K562 (cell line): ENCODE data around the gene ARHGAP8. TPM values are rescaled to one million over a fixed set of nuclear protein-coding genes. Genes with fewer than 3 reads are reported as not detected.

Experiments used
- ATAC-seq: fragments of 200-7000 bp; cut with Tn5 transposase; 3 replicates; pipeline ENCODE4 v1.9.1; 2020; ENCODE audit warnings: moderate library complexity
- BruUV-seq: library from RNA; stranded (reverse); fragments of 400-500 nt; replicated peaks from 2 replicates; lab custom pipeline; 2021; lab: Mats Ljungman, UMichigan
- CTCF ChIA-PET: fragments of 300-600 bp; formaldehyde crosslinking; extraction: SDS; loops from one replicate; lab custom pipeline; 2021; ENCODE audit warnings: low intra/inter-chr PET ratio; lab: Yijun Ruan, JAX
- POLR2A ChIA-PET: fragments of 300-600, 350-650 bp; sonication (Branson Sonifier 250); formaldehyde crosslinking; extraction: SDS; loops from one replicate; lab custom pipeline; 2021; ENCODE audit warnings: antibody characterized with exemption, inconsistent platforms; lab: Yijun Ruan, JAX
- DNase-seq, 4 experiments: peaks; one replicate each; pipeline versions ENCODE4 v3.0.0 to v3.0.0-alpha.2; 2011 to 2018; ENCODE audit warnings: low spot score in 3 of 4, mixed read lengths in 3 of 4; ENCODE audit errors: extremely low read depth in 1 of 4
- FAIRE-seq: peaks from 2 replicates; lab custom pipeline; 2011; peaks lifted over from hg19 to GRCh38; lab: Jason Lieb, UNC
- H2AFZ ChIP-seq: 2 replicates; pipeline ENCODE4 v1.6.0; 2011; ENCODE audit warnings: low read depth, low read length, control low read depth, inconsistent platforms
- H3K27ac ChIP-seq: fragments of 200-600 bp; 3 replicates; pipeline ENCODE4 v1.8.0; 2011; ENCODE audit warnings: low read depth, mild to moderate bottlenecking, control low read depth, inconsistent platforms, low read length, moderate library complexity, mixed read lengths; ENCODE audit errors: extremely low read depth
- H3K27me3 ChIP-seq, 2 experiments: fragments of 300-600 bp in 1 of 2; 2 replicates in 1 of 2; 3 replicates in 1 of 2; pipeline versions ENCODE4 v1.6.0 to v1.8.0; 2011; ENCODE audit warnings: inconsistent platforms in 2 of 2, low read length in 2 of 2, mild to moderate bottlenecking in 1 of 2, mixed read lengths in 1 of 2, moderate library complexity in 1 of 2; ENCODE audit not compliant: control insufficient read depth in 2 of 2, insufficient read depth in 2 of 2
- H3K36me3 ChIP-seq: fragments of 300-600 bp; 3 replicates; pipeline ENCODE4 v1.8.0; 2011; ENCODE audit warnings: mild to moderate bottlenecking, low read length, inconsistent platforms; ENCODE audit not compliant: control insufficient read depth, insufficient read depth
- H3K4me1 ChIP-seq, 2 experiments: fragments of 200-600 bp in 1 of 2; replicated peaks in 1 of 2; 2 replicates in 1 of 2; 3 replicates in 1 of 2; pipeline versions ENCODE4 v1.5.1 to v1.8.0; 2011; ENCODE audit warnings: inconsistent platforms in 2 of 2, low read length in 2 of 2, mild to moderate bottlenecking in 1 of 2, mixed read lengths in 1 of 2, moderate library complexity in 1 of 2; ENCODE audit not compliant: control insufficient read depth in 2 of 2, insufficient read depth in 2 of 2
- H3K4me2 ChIP-seq: 2 replicates; pipeline ENCODE4 v1.6.1; 2011; ENCODE audit warnings: low read length, control low read depth, inconsistent platforms, mixed read lengths; ENCODE audit not compliant: insufficient read depth
- H3K4me3 ChIP-seq: fragments of 200-600 bp; sonication (generic), shearing (Covaris generic); 2 replicates; pipeline ENCODE4 v1.5.1; 2016; ENCODE audit warnings: control low read depth, inconsistent platforms
- H3K79me2 ChIP-seq: fragments of 200-600 bp; 3 replicates; pipeline ENCODE4 v1.8.0; 2011; ENCODE audit warnings: low read length, inconsistent platforms; ENCODE audit not compliant: control insufficient read depth, insufficient read depth
- H3K9ac ChIP-seq, 2 experiments: 2 replicates each; pipeline versions ENCODE4 v1.6.0 to v1.6.1; 2011; ENCODE audit warnings: low read depth in 2 of 2, low read length in 2 of 2, control low read depth in 1 of 2, inconsistent platforms in 1 of 2, mild to moderate bottlenecking in 1 of 2, mixed read lengths in 1 of 2; ENCODE audit not compliant: insufficient read depth in 1 of 2
- H3K9me1 ChIP-seq: one replicate; pipeline ENCODE4 v1.6.0; 2011; ENCODE audit warnings: inconsistent platforms, mild to moderate bottlenecking, low read length, moderate library complexity; ENCODE audit not compliant: control insufficient read depth, insufficient read depth
- H3K9me3 ChIP-seq: replicated peaks from 2 replicates; pipeline ENCODE4 v1.5.1; 2011; ENCODE audit warnings: low read depth, low read length, inconsistent platforms; ENCODE audit not compliant: control insufficient read depth, insufficient read depth
- H4K20me1 ChIP-seq: replicated peaks from 2 replicates; pipeline ENCODE4 v1.6.1; 2011; ENCODE audit warnings: low read length, inconsistent platforms, mixed read lengths; ENCODE audit not compliant: control insufficient read depth, insufficient read depth
- GATA2 ChIP-seq: sonication (generic); formaldehyde crosslinking; IDR thresholded peaks from 2 replicates; pipeline ENCODE4 v1.4.0; 2020; ENCODE audit warnings: mild to moderate bottlenecking, missing genetic modification reagents
- HDAC3 ChIP-seq: fragments of 450-650 bp; IDR thresholded peaks from 2 replicates; pipeline ENCODE4 v1.6.1; 2018; ENCODE audit warnings: borderline replicate concordance, mild to moderate bottlenecking, moderate library complexity; ENCODE audit not compliant: partially characterized antibody
- PATZ1 ChIP-seq: fragments of 250-450 bp; sonication (Bioruptor Pico); IDR thresholded peaks from 2 replicates; pipeline ENCODE4 v1.5.0; 2020; ENCODE audit warnings: mild to moderate bottlenecking, borderline replicate concordance
- PYGO2 ChIP-seq: fragments of 450-650 bp; IDR thresholded peaks from 2 replicates; pipeline ENCODE4 v1.6.1; 2016; ENCODE audit warnings: mild to moderate bottlenecking, missing genetic modification characterization, moderate library complexity, missing compliant biosample characterization
- TCF7 ChIP-seq: sonication (generic); IDR thresholded peaks from 2 replicates; pipeline ENCODE4 v1.6.1; 2016; ENCODE audit warnings: antibody characterized with exemption, borderline replicate concordance
- ZBTB2 ChIP-seq: fragments of 450-650 bp; IDR thresholded peaks from 2 replicates; pipeline ENCODE4 v1.6.1; 2016; ENCODE audit warnings: antibody characterized with exemption
- WGBS: fragments of 100-300 bp; shearing (Covaris generic); methylation state at CpG from one replicate; pipeline ENCODE4 v1.1.6; 2016; ENCODE audit warnings: low coverage, mixed read lengths; ENCODE audit not compliant: insufficient coverage; ENCODE audit errors: missing lambda C conversion rate; 5-methylcytosine and 5-hydroxymethylcytosine counted together
- in situ Hi-C: fragments of 300-500 bp; cut with MboI; formaldehyde crosslinking; loops from 4 replicates; pipeline ENCODE4 v1.15.0; 2018; ENCODE audit warnings: inconsistent platforms, mixed read lengths
- intact Hi-C: fragments of 100-400 bp; cut with micrococcal nuclease; formaldehyde crosslinking; loops from 2 replicates; pipeline ENCODE4 v1.14.2; 2022
- polyA plus RNA-seq, 8 experiments: library from polyadenylated mRNA; depleted of rRNA in 4 of 8; stranded (reverse) in 5 of 8; unstranded in 3 of 8; fragments of >200 nt; fragmentation: Nextera tagmentation in 2 of 8; fragmentation: Illumina TruSeq in 1 of 8; extraction: Ambion mirVana in 2 of 8; extraction: Trizol in 1 of 8; gene quantifications; 2 replicates each; pipeline versions ENCODE4 v1.2.1 to v1.2.3, GENCODE V29; 2011 to 2014; ENCODE audit warnings: inconsistent platforms in 1 of 8, missing spikeins in 1 of 8
- total RNA-seq, 7 experiments: library from RNA; depleted of rRNA in 6 of 7; stranded (reverse); fragments of >200 nt in 6 of 7; fragmentation: Illumina TruSeq in 2 of 7; extraction: Trizol in 2 of 7; gene quantifications; 2 replicates each; pipeline versions ENCODE4 v1.2.1 to v1.2.3, GENCODE V29; 2011 to 2021; ENCODE audit warnings: low replicate concordance in 1 of 7

Gene ARHGAP8
- total and polyA plus RNA-seq, 9 of the 15 experiments (the other 6 are each of a cell fraction or from before 2014, with no cell fraction given) = 0.15 to 2.2 (median 0.62) TPM

- Histone ChIP-seq H3K27me3 (peaks cover 0 to 25% of the 10 kb centered on the region in 2 experiments; a peak in 1 of 5 replicates), H3K9me3 (no peaks in the 10 kb centered on the region), H3K4me2 (no peak overlapping the region), H3K4me1 (peaks cover 0 to 6% of the 10 kb centered on the region in 2 experiments; a peak in 1 of 5 replicates), H3K4me3 (no peak overlapping the region), H4K20me1 (no peaks in the 10 kb centered on the region), H3K9ac (no peak overlapping the region), H3K36me3 (no peaks in the 10 kb centered on the region), H2AFZ (no peak overlapping the region), H3K9me1 (no peaks in the 10 kb centered on the region), H3K79me2 (no peaks in the 10 kb centered on the region), H3K27ac (no peak overlapping the region)
- 25% methylated on average over 16 of the region's 16 CpGs for WGBS
- no TSS peak for BruUV-seq
- FAIRE-seq (no peak), DNase-seq (no peak), ATAC-seq (no peak)
- ChIA-PET POLR2A (interaction anchor here (1.6 kb wide), 1 partner anchor 11 kb away, joined by 5 read pairs; no protein-coding TSS in a partner anchor), CTCF (no interaction called here)
- intact Hi-C loops (no loop called here), in situ Hi-C loops (no loop called here)
- TF ChIP-seq PYGO2 (tag) = no peak
- no peak for TF ChIP-seq ZBTB2
- TF ChIP-seq HDAC3 = no peak
- no peak for TF ChIP-seq PATZ1
- no peak for TF ChIP-seq TCF7
- no peak for TF ChIP-seq GATA2 (CRISPR knock-in tag)
These were observed 75.4 kb downstream of the ARHGAP8 start for GRCh38 chr22:44827666-44828190.
